PFSK-1 (cell line): ENCODE measurements around the gene POLD1.

Experiments used
- FOXP2 ChIP-seq: optimal IDR thresholded peaks from 2 replicates; pipeline ENCODE3; 2011; ENCODE audit warnings: borderline replicate concordance, control low read depth, inconsistent platforms; ENCODE audit not compliant: insufficient read depth; ENCODE audit errors: extremely low read length, extremely low read depth
- POLR2AphosphoS5 ChIP-seq: IDR thresholded peaks from 2 replicates; pipeline ENCODE4 v1.6.1; 2012; ENCODE audit warnings: low read depth, mild to moderate bottlenecking, control low read depth, low read length, moderate library complexity
- SIN3A ChIP-seq: IDR thresholded peaks from 2 replicates; pipeline ENCODE4 v1.6.1; 2012; ENCODE audit warnings: mild to moderate bottlenecking, low read length, moderate library complexity, borderline replicate concordance; ENCODE audit not compliant: insufficient read depth
- TAF1 ChIP-seq: IDR thresholded peaks from 2 replicates; pipeline ENCODE4 v1.6.1; 2012; ENCODE audit warnings: low read length, control low read depth, borderline replicate concordance; ENCODE audit not compliant: insufficient read depth
- TF ChIP-seq, protein P1 (sequence below), 2 experiments: IDR thresholded peaks; 2 replicates each; pipeline versions ENCODE4 v1.6.1 to v1.8.0; 2011 to 2012; ENCODE audit warnings: low read depth in 2 of 2, low read length in 2 of 2, control low read depth in 1 of 2, inconsistent platforms in 1 of 2, mild to moderate bottlenecking in 1 of 2, moderate library complexity in 1 of 2; ENCODE audit not compliant: insufficient read depth in 1 of 2

POLD1 gene

GRCh38 chr19:50422397-50423278 lies 38.5 kb downstream of the POLD1 start:
- TF ChIP-seq FOXP2, result no peak
- TF ChIP-seq, protein P1, sequence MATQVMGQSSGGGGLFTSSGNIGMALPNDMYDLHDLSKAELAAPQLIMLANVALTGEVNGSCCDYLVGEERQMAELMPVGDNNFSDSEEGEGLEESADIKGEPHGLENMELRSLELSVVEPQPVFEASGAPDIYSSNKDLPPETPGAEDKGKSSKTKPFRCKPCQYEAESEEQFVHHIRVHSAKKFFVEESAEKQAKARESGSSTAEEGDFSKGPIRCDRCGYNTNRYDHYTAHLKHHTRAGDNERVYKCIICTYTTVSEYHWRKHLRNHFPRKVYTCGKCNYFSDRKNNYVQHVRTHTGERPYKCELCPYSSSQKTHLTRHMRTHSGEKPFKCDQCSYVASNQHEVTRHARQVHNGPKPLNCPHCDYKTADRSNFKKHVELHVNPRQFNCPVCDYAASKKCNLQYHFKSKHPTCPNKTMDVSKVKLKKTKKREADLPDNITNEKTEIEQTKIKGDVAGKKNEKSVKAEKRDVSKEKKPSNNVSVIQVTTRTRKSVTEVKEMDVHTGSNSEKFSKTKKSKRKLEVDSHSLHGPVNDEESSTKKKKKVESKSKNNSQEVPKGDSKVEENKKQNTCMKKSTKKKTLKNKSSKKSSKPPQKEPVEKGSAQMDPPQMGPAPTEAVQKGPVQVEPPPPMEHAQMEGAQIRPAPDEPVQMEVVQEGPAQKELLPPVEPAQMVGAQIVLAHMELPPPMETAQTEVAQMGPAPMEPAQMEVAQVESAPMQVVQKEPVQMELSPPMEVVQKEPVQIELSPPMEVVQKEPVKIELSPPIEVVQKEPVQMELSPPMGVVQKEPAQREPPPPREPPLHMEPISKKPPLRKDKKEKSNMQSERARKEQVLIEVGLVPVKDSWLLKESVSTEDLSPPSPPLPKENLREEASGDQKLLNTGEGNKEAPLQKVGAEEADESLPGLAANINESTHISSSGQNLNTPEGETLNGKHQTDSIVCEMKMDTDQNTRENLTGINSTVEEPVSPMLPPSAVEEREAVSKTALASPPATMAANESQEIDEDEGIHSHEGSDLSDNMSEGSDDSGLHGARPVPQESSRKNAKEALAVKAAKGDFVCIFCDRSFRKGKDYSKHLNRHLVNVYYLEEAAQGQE (IDR thresholded peaks at IDR 0.05; ENCODE audit: insufficient read depth in 1 of 2, low read depth in 2 of 2, low read length in 2 of 2), result no peak
- TF ChIP-seq POLR2AphosphoS5, result no peak
- TF ChIP-seq TAF1, result no peak
- no peak for TF ChIP-seq SIN3A

DNA sequence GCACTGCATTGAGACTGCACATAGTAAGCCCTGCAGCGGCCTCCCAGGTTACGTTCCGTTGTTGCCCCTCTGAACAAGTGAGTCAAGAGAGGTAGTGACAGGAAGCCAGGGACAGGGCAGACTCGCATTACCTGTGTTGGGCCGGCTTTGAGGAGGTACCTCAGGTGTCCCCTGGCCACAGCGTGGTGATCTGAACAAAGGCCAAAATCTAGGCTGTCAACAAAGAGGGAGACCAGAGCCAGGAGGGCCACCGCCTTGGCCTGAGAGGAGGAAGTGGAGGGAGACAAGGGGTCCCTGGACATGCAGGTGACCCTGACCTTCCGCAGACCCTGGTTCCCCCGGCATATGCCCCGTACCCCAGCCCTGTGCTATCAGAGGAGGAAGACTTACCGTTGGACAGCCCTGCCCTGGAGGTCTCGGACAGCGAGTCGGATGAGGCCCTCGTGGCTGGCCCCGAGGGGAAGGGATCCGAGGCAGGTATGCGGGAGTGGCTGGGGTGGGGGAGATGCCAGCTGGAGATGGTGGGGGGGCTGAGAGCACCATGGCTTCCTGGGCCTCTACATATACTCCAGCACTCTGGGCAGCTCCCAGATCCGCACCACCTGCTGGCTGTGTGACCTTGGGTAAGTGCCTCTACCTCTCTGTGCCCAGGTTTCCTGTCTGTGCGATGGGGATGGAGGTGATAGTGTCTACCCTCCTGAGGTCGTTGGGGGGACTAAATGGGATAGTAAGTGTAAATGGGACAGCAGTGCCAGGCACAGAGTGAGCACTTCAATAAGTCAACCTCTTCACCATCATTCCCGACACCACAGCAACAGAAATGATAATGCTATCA lies 39.3 kb downstream of the POLD1 start:
- no peak for TF ChIP-seq POLR2AphosphoS5
- TF ChIP-seq SIN3A, result no peak
- no peak for TF ChIP-seq TAF1
- TF ChIP-seq, protein P1 (IDR thresholded peaks at IDR 0.05; ENCODE audit: insufficient read depth in 1 of 2, low read depth in 2 of 2, low read length in 2 of 2), result no peak
- no peak for TF ChIP-seq FOXP2

- no peak for TF ChIP-seq TAF1
These were observed 41.4 kb downstream of the POLD1 start for GRCh38 chr19:50425581-50425980.

DNA sequence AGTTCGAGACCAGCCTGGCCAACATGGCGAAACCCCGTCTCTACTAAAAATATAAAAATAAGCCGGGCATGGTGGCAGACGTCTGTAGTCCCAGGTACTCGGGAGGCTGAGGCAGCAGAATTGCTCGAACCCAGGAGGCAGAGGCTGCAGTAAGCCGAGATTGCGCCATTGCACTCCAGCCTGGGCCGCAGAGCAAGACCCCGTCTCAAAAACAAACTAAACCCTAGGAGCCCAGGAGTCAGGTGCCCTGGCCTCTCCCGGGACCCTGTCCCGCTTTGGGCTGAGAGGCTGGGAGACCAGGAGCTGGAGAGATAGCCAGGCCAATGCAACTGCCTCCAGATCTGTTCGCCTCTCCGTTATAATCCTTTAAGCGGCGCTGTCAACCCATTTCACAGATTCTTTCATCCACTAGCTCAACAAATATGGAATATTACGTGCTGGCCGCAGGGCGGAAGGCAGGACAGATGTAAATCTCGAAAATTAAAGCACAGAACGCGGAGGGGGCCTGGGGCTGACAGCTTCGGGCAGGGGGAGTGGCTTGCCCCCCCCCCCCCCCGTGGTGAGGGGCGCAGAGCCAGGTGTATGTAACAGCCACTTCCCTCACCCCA lies 43.3 kb downstream of the POLD1 start:
- TF ChIP-seq POLR2AphosphoS5 (no peak), SIN3A (no peak), FOXP2 (no peak), TAF1 (no peak)
- TF ChIP-seq, protein P1 (IDR thresholded peaks at IDR 0.05; ENCODE audit: insufficient read depth in 1 of 2, low read depth in 2 of 2, low read length in 2 of 2), result no peak

DNA sequence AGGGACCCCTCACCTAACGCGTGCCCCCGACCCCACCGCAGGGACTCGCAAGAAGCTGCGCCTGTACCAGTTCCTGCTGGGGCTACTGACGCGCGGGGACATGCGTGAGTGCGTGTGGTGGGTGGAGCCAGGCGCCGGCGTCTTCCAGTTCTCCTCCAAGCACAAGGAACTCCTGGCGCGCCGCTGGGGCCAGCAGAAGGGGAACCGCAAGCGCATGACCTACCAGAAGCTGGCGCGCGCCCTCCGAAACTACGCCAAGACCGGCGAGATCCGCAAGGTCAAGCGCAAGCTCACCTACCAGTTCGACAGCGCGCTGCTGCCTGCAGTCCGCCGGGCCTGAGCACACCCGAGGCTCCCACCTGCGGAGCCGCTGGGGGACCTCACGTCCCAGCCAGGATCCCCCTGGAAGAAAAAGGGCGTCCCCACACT lies 43.9 kb downstream of the POLD1 start:
- TF ChIP-seq FOXP2 (no peak), POLR2AphosphoS5 (no peak), SIN3A (no peak), TAF1 (no peak)
- TF ChIP-seq, protein P1 (IDR thresholded peaks at IDR 0.05; ENCODE audit: insufficient read depth in 1 of 2, low read depth in 2 of 2, low read length in 2 of 2), result no peak
